HUES64 (cell line): ENCODE results near the gene GDI1.
"Not testable (repeated sequence)": the region's sequence is repeated elsewhere in the genome, so short reads cannot be mapped to it uniquely, and the experiment has no call there.

ENCODE experiments used
- H3K27ac ChIP-seq: 2 replicates; pipeline ENCODE4 v1.7.0; 2013; ENCODE audit warnings: low read depth, low read length, inconsistent platforms
- H3K27me3 ChIP-seq: 2 replicates; pipeline ENCODE4 v1.6.1; 2013; ENCODE audit warnings: mild to moderate bottlenecking, low read length; ENCODE audit not compliant: insufficient read depth
- H3K36me3 ChIP-seq: 2 replicates; pipeline ENCODE4 v1.6.1; 2013; ENCODE audit warnings: mild to moderate bottlenecking, low read length; ENCODE audit not compliant: insufficient read depth
- H3K4me1 ChIP-seq: 2 replicates; pipeline ENCODE4 v1.6.1; 2013; ENCODE audit warnings: mild to moderate bottlenecking, low read length, moderate library complexity; ENCODE audit not compliant: insufficient read depth
- H3K4me3 ChIP-seq: 2 replicates; pipeline ENCODE4 v1.5.1; 2013; ENCODE audit warnings: mild to moderate bottlenecking, low read length, moderate library complexity
- H3K9ac ChIP-seq: 2 replicates; pipeline ENCODE4 v1.6.1; 2013; ENCODE audit warnings: mild to moderate bottlenecking, low read depth, low read length
- H3K9me3 ChIP-seq: 2 replicates; pipeline ENCODE4 v1.6.1; 2013; ENCODE audit warnings: low read depth, low read length; ENCODE audit not compliant: insufficient read depth
- WGBS: fragments of 150-250, 120-280 bp; methylation state at CpG from one replicate; pipeline ENCODE4 v1.1.7; 2013; ENCODE audit warnings: missing lambda C conversion rate; 5-methylcytosine and 5-hydroxymethylcytosine counted together

Gene GDI1

GRCh38 chrX:154400369-154400817, 36.6 kb upstream of the GDI1 start:
- H3K36me3 ChIP-seq, result peaks cover 24% of the 10 kb centered on the region
- peak overlapping the region; percentile 100; the same call in 1 of the 2 replicates for H3K9ac ChIP-seq
- H3K4me3 ChIP-seq, result 0 out of 2 replicates have a peak overlapping the region, but pooled peaks have one; percentile 92
- H3K27ac ChIP-seq, result peak overlapping the region; percentile 94
- not testable (repeated sequence) for H3K9me3 ChIP-seq, H3K27me3 ChIP-seq, H3K4me1 ChIP-seq
- 100% methylated on average over 5 of the region's 6 CpGs for WGBS

GRCh38 chrX:154401045-154401799, 35.7 kb upstream of the GDI1 start:
- Histone ChIP-seq H3K27ac (peak overlapping the region; percentile 12; the same call in 1 of the 2 replicates), H3K9ac (no peak overlapping the region)
- WGBS, result 72% methylated on average over 6 of the region's 6 CpGs

GRCh38 chrX:154401918-154402621, 34.9 kb upstream of the GDI1 start:
- Histone ChIP-seq H3K27me3 (no peaks in the 10 kb centered on the region), H3K9ac (no peak overlapping the region), H3K4me1 (0 out of 2 replicates have a peak, but pooled peaks cover 4% of the 10 kb centered on the region), H3K27ac (peak overlapping the region; percentile 55; the same call in 1 of the 2 replicates), H3K36me3 (peaks cover 24% of the 10 kb centered on the region), H3K9me3 (no peaks in the 10 kb centered on the region), H3K4me3 (no peak overlapping the region)
- 59% methylated on average over 5 of the region's 6 CpGs for WGBS

More at GRCh38 chrX:154401045-154401799, 35.7 kb upstream of the GDI1 start:
- 0 out of 2 replicates have a peak, but pooled peaks cover 4% of the 10 kb centered on the region for H3K4me1 ChIP-seq
- H3K9me3 ChIP-seq, result no peaks in the 10 kb centered on the region
- H3K36me3 ChIP-seq, result peaks cover 24% of the 10 kb centered on the region
- no peaks in the 10 kb centered on the region for H3K27me3 ChIP-seq
- no peak overlapping the region; the same call in 1 of the 2 replicates for H3K4me3 ChIP-seq

GRCh38 chrX:154402622-154403127, 34.3 kb upstream of the GDI1 start:
- WGBS, result 85% methylated on average over 17 of the region's 19 CpGs
- Histone ChIP-seq H3K4me3 (no peak overlapping the region), H3K9me3 (no peaks in the 10 kb centered on the region), H3K27ac (no peak overlapping the region), H3K4me1 (0 out of 2 replicates have a peak, but pooled peaks cover 4% of the 10 kb centered on the region), H3K27me3 (no peaks in the 10 kb centered on the region), H3K36me3 (peaks cover 24% of the 10 kb centered on the region), H3K9ac (no peak overlapping the region)

GRCh38 chrX:154403192-154403591, 33.8 kb upstream of the GDI1 start:
- H3K27ac ChIP-seq, result no peak overlapping the region
- WGBS, result 93% methylated on average over 10 of the region's 10 CpGs
- H3K9ac ChIP-seq, result no peak overlapping the region
- H3K4me3 ChIP-seq, result no peak overlapping the region
- H3K9me3 ChIP-seq, result no peaks in the 10 kb centered on the region
- H3K27me3 ChIP-seq, result no peaks in the 10 kb centered on the region
- peaks cover 24% of the 10 kb centered on the region for H3K36me3 ChIP-seq
- 0 out of 2 replicates have a peak, but pooled peaks cover 4% of the 10 kb centered on the region for H3K4me1 ChIP-seq

DNA sequence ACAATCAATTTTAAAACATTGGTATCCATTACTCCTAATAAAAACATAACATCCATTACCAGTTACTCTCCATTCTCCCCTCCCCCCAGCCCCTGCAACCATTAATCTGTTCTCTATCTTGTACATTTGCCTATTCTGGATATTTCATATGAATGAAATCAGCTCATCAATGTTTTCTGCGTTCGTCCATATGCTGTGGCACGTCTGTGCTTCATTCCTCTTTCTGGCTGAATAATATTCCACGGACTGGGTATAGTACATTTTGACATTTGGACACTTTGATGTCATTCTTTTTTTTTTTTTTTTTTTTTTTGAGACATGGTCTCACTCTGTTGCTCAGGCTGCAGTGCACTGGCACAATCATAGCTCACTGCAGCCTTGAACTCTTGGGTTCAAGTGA, 33.1 kb upstream of the GDI1 start:
- peaks cover 22% of the 10 kb centered on the region for H3K36me3 ChIP-seq
- H3K27me3 ChIP-seq, result no peaks in the 10 kb centered on the region
- H3K9me3 ChIP-seq, result no peaks in the 10 kb centered on the region
- 0 out of 2 replicates have a peak, but pooled peaks cover 4% of the 10 kb centered on the region for H3K4me1 ChIP-seq
- H3K9ac ChIP-seq, result no peak overlapping the region
- H3K4me3 ChIP-seq, result no peak overlapping the region
- WGBS, result 79% methylated on average over 3 of the region's 4 CpGs
- H3K27ac ChIP-seq, result no peak overlapping the region

GRCh38 chrX:154404625-154405192, 32.2 kb upstream of the GDI1 start:
- H3K9me3 ChIP-seq, result no peaks in the 10 kb centered on the region
- H3K27me3 ChIP-seq, result no peaks in the 10 kb centered on the region
- H3K27ac ChIP-seq, result no peak overlapping the region
- no peak overlapping the region for H3K9ac ChIP-seq
- whole genome bisulfite sequencing, result 95% methylated on average over 16 of the region's 16 CpGs
- H3K4me3 ChIP-seq, result no peak overlapping the region
- no peaks in the 10 kb centered on the region for H3K4me1 ChIP-seq
- H3K36me3 ChIP-seq, result peaks cover 14% of the 10 kb centered on the region

- Histone ChIP-seq H3K9me3 (no peaks in the 10 kb centered on the region), H3K4me3 (peak overlapping the region; percentile 43), H3K27me3 (no peaks in the 10 kb centered on the region), H3K9ac (peak overlapping the region; percentile 44; the same call in 1 of the 2 replicates), H3K36me3 (peaks cover 3% of the 10 kb centered on the region), H3K27ac (peak overlapping the region; percentile 34; the same call in 1 of the 2 replicates), H3K4me1 (peaks cover 4% of the 10 kb centered on the region; the same call in 1 of the 2 replicates)
- WGBS, result 45% methylated on average over 10 of the region's 10 CpGs
These were observed 28.2 kb upstream of the GDI1 start for GRCh38 chrX:154408659-154409221.

DNA sequence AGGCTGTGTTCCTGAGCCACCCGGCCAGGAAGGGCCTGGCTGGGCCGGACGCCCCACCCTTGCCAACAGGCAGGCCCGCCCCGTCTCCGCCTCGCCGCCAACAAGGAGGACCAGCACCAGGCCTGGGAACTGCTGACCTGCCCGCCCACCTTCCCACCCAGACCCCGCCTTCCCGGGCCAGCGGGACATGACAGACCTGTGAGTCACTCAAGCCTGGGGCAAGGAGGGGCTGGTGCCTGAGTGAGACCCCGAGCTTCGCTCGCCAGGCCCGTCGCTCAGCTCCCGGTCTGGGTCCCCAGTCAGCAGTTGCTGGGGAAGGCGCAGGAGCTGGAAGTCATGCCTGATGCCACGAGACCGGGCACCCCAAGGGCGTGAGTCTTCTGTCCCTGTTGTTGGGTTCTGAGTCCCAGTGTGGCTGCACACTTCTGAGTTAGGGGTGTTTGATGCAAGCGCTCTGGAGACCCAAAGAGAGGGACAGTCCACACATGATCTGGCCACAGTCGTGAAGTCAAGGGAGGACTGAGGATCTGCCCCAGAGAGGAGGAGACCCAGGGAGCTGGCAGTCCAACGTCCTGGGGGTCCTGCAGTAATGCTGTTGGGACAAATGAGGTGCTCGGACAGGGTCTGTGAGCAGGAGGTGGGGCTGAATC, 27.6 kb upstream of the GDI1 start, which contains the start of gene DNASE1L1:
TSS of gene DNASE1L1 (minus strand) at position 33 of the 650 bp plus-strand sequence. CDS start 3,686 bp downstream, outside the sequence.
- Histone ChIP-seq H3K27ac (peak within 1 kb of the TSS; percentile 45; the same call in 1 of the 2 replicates), H3K9ac (peak within 1 kb of the TSS; percentile 44), H3K36me3 (peaks cover 6% of the 10 kb centered on the region), H3K27me3 (no peaks in the 10 kb centered on the region), H3K9me3 (no peaks in the 10 kb centered on the region), H3K4me1 (peaks cover 4% of the 10 kb centered on the region; the same call in 1 of the 2 replicates), H3K4me3 (peak within 1 kb of the TSS; percentile 43)
- WGBS, result 14% methylated on average over 26 of the region's 26 CpGs

DNA sequence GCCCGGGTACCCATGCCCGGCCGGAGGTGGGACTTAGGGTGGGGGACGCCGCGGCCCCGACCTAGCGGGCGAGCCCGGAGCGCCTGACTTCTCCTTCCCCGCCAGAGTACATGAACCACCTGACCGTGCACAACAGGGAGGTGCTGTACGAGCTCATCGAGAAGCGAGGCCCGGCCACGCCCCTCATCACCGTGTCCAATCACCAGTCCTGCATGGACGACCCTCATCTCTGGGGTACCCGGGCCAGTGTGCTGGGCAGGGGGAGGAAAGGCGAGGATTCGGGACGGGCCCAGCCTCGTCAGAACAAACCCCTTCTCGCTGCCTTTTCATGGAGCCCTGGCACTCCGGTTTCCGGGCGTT, 25.0 kb upstream of the GDI1 start:
- peaks cover 6% of the 10 kb centered on the region for H3K36me3 ChIP-seq
- peaks cover 4% of the 10 kb centered on the region; the same call in 1 of the 2 replicates for H3K4me1 ChIP-seq
- no peaks in the 10 kb centered on the region for H3K9me3 ChIP-seq
- H3K27ac ChIP-seq, result peak overlapping the region; percentile 21; the same call in 1 of the 2 replicates
- H3K9ac ChIP-seq, result peak overlapping the region; percentile 66
- no peaks in the 10 kb centered on the region for H3K27me3 ChIP-seq
- peak overlapping the region; percentile 76 for H3K4me3 ChIP-seq
- 5% methylated on average over 29 of the region's 29 CpGs for WGBS
